Stomach (tissue), 9 donors: ENCODE results near the gene CCDC180. TPM values are rescaled to one million over a fixed set of nuclear protein-coding genes. Genes with fewer than 3 reads are reported as not detected.

Source experiments
- DNase-seq, 2 donors: peaks; one replicate each; pipeline versions ENCODE4 v3.0.0 to v3.0.0-alpha.2; 2013 to 2019
- H3K27ac ChIP-seq, 5 donors: fragments of 200-600 bp in 4 of 5; sonication (generic) in 4 of 5; one replicate each; pipeline ENCODE4 v1.5.1; 2013 to 2019; ENCODE audit warnings: mild to moderate bottlenecking in 1 of 5, moderate library complexity in 1 of 5
- H3K27me3 ChIP-seq, 3 donors: fragments of 200-600 bp; sonication (generic); one replicate each; pipeline ENCODE4 v1.5.1; 2017 to 2019; ENCODE audit warnings: mixed run types in 1 of 3
- H3K36me3 ChIP-seq, 4 donors: fragments of 200-600 bp; sonication (generic); 1 replicate in 3 of 4; 2 replicates in 1 of 4; pipeline ENCODE4 v1.5.1; 2016 to 2019
- H3K4me1 ChIP-seq, 4 donors: fragments of 200-600 bp; sonication (generic); one replicate each; pipeline ENCODE4 v1.5.1; 2016 to 2019
- H3K4me3 ChIP-seq, 4 donors: fragments of 200-600 bp; sonication (generic) in 3 of 4; one replicate each; pipeline ENCODE4 v1.5.1; 2016 to 2019; ENCODE audit warnings: mild to moderate bottlenecking in 1 of 4
- H3K9me3 ChIP-seq, 4 donors: fragments of 200-600 bp; sonication (generic); one replicate each; pipeline ENCODE4 v1.5.1; 2016 to 2019
- EP300 ChIP-seq: sonication (generic); formaldehyde crosslinking; IDR thresholded peaks from one replicate; pipeline ENCODE4 v1.6.1; 2017; ENCODE audit warnings: antibody characterized with exemption
- POLR2A ChIP-seq, 4 donors: fragments of 450-650 bp; IDR thresholded peaks; one replicate each; pipeline ENCODE4 v1.6.1; 2016; ENCODE audit warnings: antibody characterized with exemption in 4 of 4, control low read depth in 2 of 4, mild to moderate bottlenecking in 1 of 4, moderate library complexity in 1 of 4
- POLR2AphosphoS5 ChIP-seq, 3 donors: sonication (generic); formaldehyde crosslinking; IDR thresholded peaks; one replicate each; pipeline ENCODE4 v1.6.1; 2016; ENCODE audit warnings: antibody characterized with exemption in 3 of 3
- WGBS, 5 donors: extraction: QIAGEN DNeasy Blood & Tissue Kit in 3 of 5; methylation state at CpG; one replicate each; pipeline versions ENCODE4 v1.1.5 to v1.1.7; 2013 to 2018; 5-methylcytosine and 5-hydroxymethylcytosine counted together
- intact Hi-C: fragments of 100-400 bp; cut with DNase I; formaldehyde crosslinking; loops from one replicate; pipeline ENCODE4 v1.15.1; 2023; ENCODE audit warnings: low total_unique reads
- polyA plus RNA-seq, 3 donors: library from polyadenylated mRNA; stranded (reverse); fragments of 200-250 nt; gene quantifications; one replicate each; pipeline ENCODE4 v1.2.3, GENCODE V29; 2013
- total RNA-seq, 5 donors: library from RNA; depleted of rRNA; stranded (reverse); fragments of >200 nt; gene quantifications; one replicate each; pipeline versions ENCODE4 v1.1.0 to v1.2.3, GENCODE V29; 2014 to 2016
- TF ChIP-seq, protein P1 (sequence below), 7 experiments: fragments of 450-650 bp in 4 of 7; fragments of 200-600 bp in 3 of 7; sonication (generic) in 3 of 7; IDR thresholded peaks; one replicate each; pipeline ENCODE4 v1.5.1; 2016 to 2019; ENCODE audit warnings: antibody characterized with exemption in 7 of 7, control low read depth in 2 of 7, mild to moderate bottlenecking in 1 of 7
- donor health status: healthy with polysubstance abuse.
- donor health status: Bipolar disorder and iron deficiency.
- donor health status: healthy.

Gene CCDC180
- total and polyA plus RNA-seq, 8 donors = 1.7 to 16.5 (median 6.0) TPM

DNA sequence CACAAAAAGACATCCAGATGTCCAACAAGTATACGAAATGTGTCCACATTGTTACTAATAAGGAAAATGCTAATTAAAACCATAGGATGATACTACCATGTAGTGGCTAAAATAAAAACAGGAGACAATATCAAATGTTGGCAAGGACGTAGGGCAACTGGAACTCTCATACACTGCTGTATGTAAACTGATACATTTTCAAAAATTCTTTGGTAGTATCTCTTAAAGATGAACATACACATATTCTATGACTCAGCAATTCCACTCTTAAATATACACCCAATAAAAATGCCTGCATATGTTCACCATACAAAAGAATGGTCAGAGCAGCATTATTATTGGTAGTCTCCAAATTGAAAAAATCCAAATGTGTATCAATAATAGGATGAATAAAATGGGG, 2.9 kb upstream of the CCDC180 start:
- no peak for TF ChIP-seq POLR2A (IDR thresholded peaks at IDR 0.05)
- TF ChIP-seq POLR2AphosphoS5 (IDR thresholded peaks at IDR 0.05) = no peak
- TF ChIP-seq EP300 = no peak
- TF ChIP-seq, protein P1, sequence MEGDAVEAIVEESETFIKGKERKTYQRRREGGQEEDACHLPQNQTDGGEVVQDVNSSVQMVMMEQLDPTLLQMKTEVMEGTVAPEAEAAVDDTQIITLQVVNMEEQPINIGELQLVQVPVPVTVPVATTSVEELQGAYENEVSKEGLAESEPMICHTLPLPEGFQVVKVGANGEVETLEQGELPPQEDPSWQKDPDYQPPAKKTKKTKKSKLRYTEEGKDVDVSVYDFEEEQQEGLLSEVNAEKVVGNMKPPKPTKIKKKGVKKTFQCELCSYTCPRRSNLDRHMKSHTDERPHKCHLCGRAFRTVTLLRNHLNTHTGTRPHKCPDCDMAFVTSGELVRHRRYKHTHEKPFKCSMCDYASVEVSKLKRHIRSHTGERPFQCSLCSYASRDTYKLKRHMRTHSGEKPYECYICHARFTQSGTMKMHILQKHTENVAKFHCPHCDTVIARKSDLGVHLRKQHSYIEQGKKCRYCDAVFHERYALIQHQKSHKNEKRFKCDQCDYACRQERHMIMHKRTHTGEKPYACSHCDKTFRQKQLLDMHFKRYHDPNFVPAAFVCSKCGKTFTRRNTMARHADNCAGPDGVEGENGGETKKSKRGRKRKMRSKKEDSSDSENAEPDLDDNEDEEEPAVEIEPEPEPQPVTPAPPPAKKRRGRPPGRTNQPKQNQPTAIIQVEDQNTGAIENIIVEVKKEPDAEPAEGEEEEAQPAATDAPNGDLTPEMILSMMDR (IDR thresholded peaks at IDR 0.05) = no peak
- Histone ChIP-seq H3K36me3 (peaks cover 0 to 5% (median 2%) of the 10 kb centered on the region in 4 donors), H3K27ac (no peak overlapping the region), H3K27me3 (peaks cover 0 to 10% (median 6%) of the 10 kb centered on the region in 3 donors), H3K9me3 (no peaks in the 10 kb centered on the region), H3K4me1 (peaks cover 5 to 17% (median 16%) of the 10 kb centered on the region in 4 donors), H3K4me3 (no peak overlapping the region)
- intact Hi-C loops = no loop called here
- 82 to 92% (median 89%) methylated on average over 2 of the region's 2 CpGs for WGBS, 5 donors
- no peak for DNase-seq

DNA sequence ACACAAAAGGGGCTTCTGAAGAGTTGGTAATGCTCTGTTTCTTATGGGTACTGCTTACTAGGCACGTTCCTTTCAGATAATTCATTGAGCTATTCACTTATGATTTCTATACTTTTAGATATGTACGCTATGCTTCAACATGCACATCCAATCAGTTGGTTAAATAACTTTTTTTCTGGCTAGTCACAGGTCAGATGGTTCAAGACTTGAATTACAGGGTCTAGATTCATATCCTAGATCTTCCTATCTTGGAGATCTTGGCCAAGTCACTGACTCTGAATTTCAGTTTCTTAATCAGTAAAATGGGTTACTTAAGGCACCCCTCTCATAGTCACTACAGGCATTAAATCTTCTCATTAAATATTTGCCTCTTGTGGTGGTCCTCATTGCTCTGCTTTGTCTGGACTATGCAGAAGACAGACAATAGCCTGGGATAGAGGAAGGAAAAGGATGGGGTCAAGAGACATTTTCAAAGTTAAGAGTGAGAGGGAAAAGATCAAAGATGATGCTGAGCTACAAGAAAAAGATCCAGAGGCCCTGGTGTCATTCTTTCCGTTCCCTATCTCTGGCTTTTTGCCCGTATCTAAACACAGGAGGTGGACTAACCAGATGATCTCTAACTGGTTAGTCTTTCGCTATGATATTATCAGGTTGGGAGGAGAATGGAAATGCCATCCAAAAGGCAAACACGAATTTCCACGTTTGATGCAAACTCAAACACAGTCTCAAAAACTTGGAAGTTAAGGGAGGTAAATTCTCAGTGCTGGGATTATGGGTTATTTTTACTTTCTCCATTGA, 1.8 kb upstream of the CCDC180 start:
- no peak for DNase-seq
- Histone ChIP-seq H3K9me3 (no peaks in the 10 kb centered on the region), H3K4me1 (peaks cover 5 to 17% (median 16%) of the 10 kb centered on the region in 4 donors), H3K36me3 (peaks cover 0 to 15% (median 11%) of the 10 kb centered on the region in 4 donors), H3K27ac (no peak overlapping the region), H3K27me3 (peaks cover 0 to 10% (median 6%) of the 10 kb centered on the region in 3 donors), H3K4me3 (no peak overlapping the region)
- 54 to 71% (median 67%) methylated on average over 7 of the region's 7 CpGs for WGBS, 5 donors
- intact Hi-C loops = no loop called here
- TF ChIP-seq POLR2AphosphoS5 (IDR thresholded peaks at IDR 0.05) = no peak

DNA sequence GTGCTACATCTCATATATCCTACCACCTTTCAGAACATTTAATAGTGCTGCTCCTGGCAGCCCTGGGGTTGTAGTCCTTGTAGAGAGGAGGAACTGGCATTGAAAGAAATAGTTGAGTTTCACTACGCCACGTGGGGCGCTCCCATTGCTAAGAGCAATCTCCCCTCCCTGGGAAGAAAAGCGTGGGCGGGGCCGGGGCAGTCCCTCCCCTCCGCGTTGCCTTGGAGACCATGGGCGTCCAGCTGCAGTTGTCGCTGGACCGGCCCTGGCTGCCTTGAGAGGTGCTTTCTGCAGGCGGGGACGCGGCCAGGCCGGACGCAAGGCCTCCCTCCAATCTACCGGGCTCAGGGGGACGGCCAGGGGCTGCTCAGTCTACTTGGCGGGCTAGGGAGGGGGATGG, 368 bp upstream of the CCDC180 start:
- TF ChIP-seq POLR2A (IDR thresholded peaks at IDR 0.05) (no peak), POLR2AphosphoS5 (IDR thresholded peaks at IDR 0.05) (peak in 1 of 3 donors; percentile 54), EP300 (no peak)
- TF ChIP-seq, protein P1 (IDR thresholded peaks at IDR 0.05) = no peak
- WGBS, 5 donors = 6 to 16% (median 7%) methylated on average over 10 to 19 of the region's 19 CpGs
- Histone ChIP-seq H3K9me3 (no peaks in the 10 kb centered on the region), H3K4me1 (peaks cover 5 to 17% (median 16%) of the 10 kb centered on the region in 4 donors), H3K27ac (peak overlapping the region in 1 of 5 donors; percentile 53), H3K27me3 (peaks cover 0 to 10% (median 6%) of the 10 kb centered on the region in 3 donors), H3K4me3 (peak overlapping the region; percentile 21 to 33 (median 27)), H3K36me3 (peaks cover 0 to 29% (median 24%) of the 10 kb centered on the region in 4 donors)
- intact Hi-C loops = no loop called here
- DNase-seq = peak; percentile 68 to 96

DNA sequence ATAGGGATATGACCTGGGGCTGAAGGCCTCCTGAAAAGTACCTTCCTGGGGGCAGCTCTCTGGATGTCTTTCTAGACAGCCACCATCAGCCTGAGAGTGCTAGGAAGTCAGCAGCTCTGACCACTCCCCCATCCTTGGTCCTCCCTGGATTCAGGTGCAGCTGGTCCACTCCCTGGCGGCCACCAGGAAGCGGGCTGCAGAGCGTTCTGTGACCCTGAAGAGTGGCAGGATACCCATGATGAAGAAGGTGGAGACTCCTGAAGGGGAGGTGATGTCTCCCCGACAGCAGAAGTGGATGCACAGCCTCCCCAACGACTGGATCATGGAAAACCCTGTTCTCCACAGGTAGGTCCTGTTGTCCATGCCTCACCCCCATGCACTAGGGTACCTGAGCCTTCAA, 1.8 kb downstream of the CCDC180 start:
- DNase-seq = no peak
- peaks cover 5 to 17% (median 16%) of the 10 kb centered on the region in 4 donors for H3K4me1 ChIP-seq
- no peak overlapping the region for H3K27ac ChIP-seq
- WGBS, 5 donors = 91 to 95% (median 93%) methylated on average over 5 of the region's 5 CpGs
- no peaks in the 10 kb centered on the region for H3K9me3 ChIP-seq
- peaks cover 6 to 51% (median 46%) of the 10 kb centered on the region in 4 donors for H3K36me3 ChIP-seq
- TF ChIP-seq, protein P1 (IDR thresholded peaks at IDR 0.05) = no peak
- no peak for TF ChIP-seq EP300
- TF ChIP-seq POLR2A (IDR thresholded peaks at IDR 0.05) = no peak
- no peak for TF ChIP-seq POLR2AphosphoS5 (IDR thresholded peaks at IDR 0.05)
- H3K27me3 ChIP-seq = peaks cover 0 to 10% (median 6%) of the 10 kb centered on the region in 3 donors
- H3K4me3 ChIP-seq = no peak overlapping the region
- intact Hi-C loops = no loop called here
